ENCODE data around the gene SLC16A3.

Gene SLC16A3

GRCh38 chr17:82237083-82237745, 8.4 kb downstream of the SLC16A3 start:
- DNase-seq = peak; percentile 49

GRCh38 chr17:82237746-82238471, 9.1 kb downstream of the SLC16A3 start:
- no peak for DNase-seq

GRCh38 chr17:82238472-82239201, 9.8 kb downstream of the SLC16A3 start:
- peak; percentile 43 for DNase-seq

GRCh38 chr17:82239401-82239925, 10.6 kb downstream of the SLC16A3 start:
- DNase-seq = no peak

- DNase-seq = no peak
Observed at GRCh38 chr17:82239926-82240505, 11.2 kb downstream of the SLC16A3 start.

GRCh38 chr17:82240506-82241182, 11.8 kb downstream of the SLC16A3 start:
- DNase-seq = no peak

GRCh38 chr17:82241183-82241925, 12.5 kb downstream of the SLC16A3 start:
- no peak for DNase-seq

GRCh38 chr17:82241926-82242697, 13.3 kb downstream of the SLC16A3 start:
- no peak for DNase-seq

- DNase-seq = no peak
Observed at GRCh38 chr17:82242698-82242976, 13.8 kb downstream of the SLC16A3 start.

GRCh38 chr17:82242977-82243647, 14.3 kb downstream of the SLC16A3 start:
- DNase-seq = no peak

GRCh38 chr17:82243648-82244412, 15.0 kb downstream of the SLC16A3 start:
- DNase-seq = no peak

- no peak for DNase-seq
Observed at GRCh38 chr17:82244413-82245133, 15.7 kb downstream of the SLC16A3 start.

GRCh38 chr17:82245134-82246039, 16.5 kb downstream of the SLC16A3 start:
- no peak for DNase-seq

GRCh38 chr17:82246040-82246364, 17.2 kb downstream of the SLC16A3 start:
- DNase-seq = no peak

- no peak for DNase-seq
Observed at GRCh38 chr17:82246365-82247181, 17.7 kb downstream of the SLC16A3 start.

GRCh38 chr17:82247182-82247823, 18.5 kb downstream of the SLC16A3 start:
- no peak for DNase-seq

All from activated gamma-delta T cell (primary cell).